Keratinocyte (primary cell): ENCODE results near the gene TAB3.

ENCODE experiments used
- EZH2 ChIP-seq: IDR thresholded peaks from one replicate; pipeline ENCODE4 v1.6.1; 2012; ENCODE audit warnings: inconsistent platforms, mild to moderate bottlenecking, low read length, moderate library complexity
- TF ChIP-seq, protein P1 (sequence below), 3 experiments: IDR thresholded peaks in 1 of 3; conservative IDR thresholded peaks in 1 of 3; optimal IDR thresholded peaks in 1 of 3; 2 replicates in 2 of 3; 3 replicates in 1 of 3; pipeline versions ENCODE3 to v1.5.1; 2011; ENCODE audit warnings: low read length in 3 of 3, mild to moderate bottlenecking in 3 of 3, moderate library complexity in 2 of 3, control low read depth in 1 of 3, inconsistent platforms in 1 of 3; ENCODE audit not compliant: insufficient read depth in 2 of 3; ENCODE audit errors: extremely low read depth in 1 of 3

DNA sequence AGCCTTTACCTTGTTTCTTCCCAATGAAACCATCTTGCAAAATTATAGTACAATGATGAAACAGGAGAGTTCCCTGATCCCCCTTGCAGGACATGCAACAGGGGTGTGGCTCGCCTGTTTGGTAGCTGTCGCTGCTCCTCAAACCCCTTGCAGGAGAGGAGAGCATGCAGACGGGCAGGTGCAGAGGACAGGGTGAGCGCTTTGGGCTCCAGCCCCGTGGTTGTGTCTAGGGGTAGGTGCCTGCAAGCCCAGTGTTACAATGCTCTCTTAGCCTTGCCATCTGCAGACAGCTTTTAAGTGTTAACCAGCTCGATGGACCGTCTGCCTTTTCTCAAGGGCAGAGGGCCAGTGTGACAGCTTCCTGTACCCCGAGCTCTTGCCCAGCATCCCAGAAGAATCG is 102.0 kb downstream of the TAB3 start:
- TF ChIP-seq, protein P1, sequence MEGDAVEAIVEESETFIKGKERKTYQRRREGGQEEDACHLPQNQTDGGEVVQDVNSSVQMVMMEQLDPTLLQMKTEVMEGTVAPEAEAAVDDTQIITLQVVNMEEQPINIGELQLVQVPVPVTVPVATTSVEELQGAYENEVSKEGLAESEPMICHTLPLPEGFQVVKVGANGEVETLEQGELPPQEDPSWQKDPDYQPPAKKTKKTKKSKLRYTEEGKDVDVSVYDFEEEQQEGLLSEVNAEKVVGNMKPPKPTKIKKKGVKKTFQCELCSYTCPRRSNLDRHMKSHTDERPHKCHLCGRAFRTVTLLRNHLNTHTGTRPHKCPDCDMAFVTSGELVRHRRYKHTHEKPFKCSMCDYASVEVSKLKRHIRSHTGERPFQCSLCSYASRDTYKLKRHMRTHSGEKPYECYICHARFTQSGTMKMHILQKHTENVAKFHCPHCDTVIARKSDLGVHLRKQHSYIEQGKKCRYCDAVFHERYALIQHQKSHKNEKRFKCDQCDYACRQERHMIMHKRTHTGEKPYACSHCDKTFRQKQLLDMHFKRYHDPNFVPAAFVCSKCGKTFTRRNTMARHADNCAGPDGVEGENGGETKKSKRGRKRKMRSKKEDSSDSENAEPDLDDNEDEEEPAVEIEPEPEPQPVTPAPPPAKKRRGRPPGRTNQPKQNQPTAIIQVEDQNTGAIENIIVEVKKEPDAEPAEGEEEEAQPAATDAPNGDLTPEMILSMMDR (optimal IDR thresholded peaks at IDR 0.05 in 1 of 3, IDR thresholded peaks at IDR 0.05 in 1 of 3, conservative IDR thresholded peaks at IDR 0.05 in 1 of 3; ENCODE audit: extremely low read depth in 1 of 3, insufficient read depth in 2 of 3, low read length in 3 of 3): no peak
- no peak for TF ChIP-seq EZH2
